Measurements from ENCODE around the gene CSAD. TPM values are rescaled to one million over a fixed set of nuclear protein-coding genes. Genes with fewer than 3 reads are reported as not detected.

The CSAD gene
- total RNA-seq, 1 experiment from 2014 or later = 1.7 TPM

- in situ Hi-C loops (cut with HindIII; ENCODE audit: low pct_unique_long_range_greater_than_20kb, low sequenced_read_pairs) = no loop called here
- DNase-seq (ENCODE audit: low read depth, low spot score) = peak; percentile 77
These were observed 39.4 kb upstream of the CSAD start for GRCh38 chr12:53219956-53220693.

DNA sequence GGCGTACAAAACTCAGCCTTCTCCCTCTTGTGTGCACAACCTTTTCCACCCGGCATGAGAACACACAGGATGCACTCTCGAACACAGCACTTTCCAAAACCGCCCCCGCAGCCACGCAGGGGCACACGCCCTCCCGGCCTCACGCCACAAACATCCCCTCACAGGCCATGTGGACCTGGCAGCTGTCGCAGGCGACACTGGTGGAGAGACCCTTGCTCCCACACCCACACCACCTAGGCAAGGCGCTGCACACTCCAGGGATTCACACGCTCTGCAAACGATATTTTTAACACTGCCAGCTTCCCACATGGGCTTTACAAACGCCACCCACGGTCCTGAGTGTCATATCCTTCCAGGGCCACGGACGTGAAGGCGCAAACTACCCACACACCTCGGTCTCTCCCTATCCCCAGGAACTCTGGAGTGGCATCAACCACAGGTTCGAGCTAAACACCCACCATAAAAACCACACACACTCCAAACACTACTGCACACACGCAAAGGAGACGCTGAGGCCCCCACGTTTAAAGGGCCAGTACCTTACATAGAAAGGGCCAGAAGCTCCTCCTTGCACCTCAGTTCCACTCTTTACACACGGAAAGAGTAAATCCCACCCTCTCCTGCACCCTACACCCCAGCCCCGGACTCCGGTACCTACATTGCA lies 38.7 kb upstream of the CSAD start:
- in situ Hi-C loops (cut with HindIII; ENCODE audit: low pct_unique_long_range_greater_than_20kb, low sequenced_read_pairs) = no loop called here
- peak; percentile 47 for DNase-seq (ENCODE audit: low read depth, low spot score)

- DNase-seq (ENCODE audit: low read depth, low spot score) = no peak
- in situ Hi-C loops (cut with HindIII; ENCODE audit: low pct_unique_long_range_greater_than_20kb, low sequenced_read_pairs) = no loop called here
These were observed 38.0 kb upstream of the CSAD start for GRCh38 chr12:53218551-53219291.

GRCh38 chr12:53217931-53218307 lies 37.2 kb upstream of the CSAD start:
- DNase-seq (ENCODE audit: low read depth, low spot score) = no peak
- in situ Hi-C loops (cut with HindIII; ENCODE audit: low pct_unique_long_range_greater_than_20kb, low sequenced_read_pairs) = no loop called here

- DNase-seq (ENCODE audit: low read depth, low spot score) = peak; percentile 31
- in situ Hi-C loops (cut with HindIII; ENCODE audit: low pct_unique_long_range_greater_than_20kb, low sequenced_read_pairs) = no loop called here
These were observed 36.6 kb upstream of the CSAD start for GRCh38 chr12:53217051-53217930.

- in situ Hi-C loops (cut with HindIII; ENCODE audit: low pct_unique_long_range_greater_than_20kb, low sequenced_read_pairs) = no loop called here
- DNase-seq (ENCODE audit: low read depth, low spot score) = no peak
These were observed 34.8 kb upstream of the CSAD start for GRCh38 chr12:53215497-53215896.

- no peak for DNase-seq (ENCODE audit: low read depth, low spot score)
- in situ Hi-C loops (cut with HindIII; ENCODE audit: low pct_unique_long_range_greater_than_20kb, low sequenced_read_pairs) = no loop called here
These were observed 34.1 kb upstream of the CSAD start for GRCh38 chr12:53214687-53215455.

DNA sequence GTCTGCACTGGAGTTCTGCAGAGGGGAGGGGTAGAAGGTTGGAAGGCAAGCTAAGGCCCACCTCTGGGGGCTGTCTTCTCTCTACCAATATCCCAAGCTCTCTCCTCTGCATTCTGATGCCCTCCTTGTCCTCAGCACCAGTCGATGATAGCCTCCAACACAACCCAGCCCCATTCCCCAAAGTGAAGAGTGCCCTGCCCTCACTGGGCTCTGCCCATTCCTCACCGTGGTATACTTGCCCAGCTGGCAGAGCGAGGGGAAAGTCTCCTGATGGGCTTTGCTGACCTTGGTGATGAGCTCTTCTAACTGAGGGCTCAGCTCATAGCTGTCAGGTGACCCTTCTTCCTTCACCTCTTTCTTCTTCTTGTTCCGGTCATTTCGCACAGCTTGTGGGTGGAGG lies 33.5 kb upstream of the CSAD start:
- no peak for DNase-seq (ENCODE audit: low read depth, low spot score)
- in situ Hi-C loops (cut with HindIII; ENCODE audit: low pct_unique_long_range_greater_than_20kb, low sequenced_read_pairs) = no loop called here

GRCh38 chr12:53213348-53213747 lies 32.6 kb upstream of the CSAD start:
- in situ Hi-C loops (cut with HindIII; ENCODE audit: low pct_unique_long_range_greater_than_20kb, low sequenced_read_pairs) = no loop called here

GRCh38 chr12:53212931-53213330 lies 32.2 kb upstream of the CSAD start:
- DNase-seq (ENCODE audit: low read depth, low spot score) = no peak
- in situ Hi-C loops (cut with HindIII; ENCODE audit: low pct_unique_long_range_greater_than_20kb, low sequenced_read_pairs) = no loop called here

More at GRCh38 chr12:53213348-53213747, 32.6 kb upstream of the CSAD start:
- DNase-seq (ENCODE audit: low read depth, low spot score) = peak; percentile 82

DNA sequence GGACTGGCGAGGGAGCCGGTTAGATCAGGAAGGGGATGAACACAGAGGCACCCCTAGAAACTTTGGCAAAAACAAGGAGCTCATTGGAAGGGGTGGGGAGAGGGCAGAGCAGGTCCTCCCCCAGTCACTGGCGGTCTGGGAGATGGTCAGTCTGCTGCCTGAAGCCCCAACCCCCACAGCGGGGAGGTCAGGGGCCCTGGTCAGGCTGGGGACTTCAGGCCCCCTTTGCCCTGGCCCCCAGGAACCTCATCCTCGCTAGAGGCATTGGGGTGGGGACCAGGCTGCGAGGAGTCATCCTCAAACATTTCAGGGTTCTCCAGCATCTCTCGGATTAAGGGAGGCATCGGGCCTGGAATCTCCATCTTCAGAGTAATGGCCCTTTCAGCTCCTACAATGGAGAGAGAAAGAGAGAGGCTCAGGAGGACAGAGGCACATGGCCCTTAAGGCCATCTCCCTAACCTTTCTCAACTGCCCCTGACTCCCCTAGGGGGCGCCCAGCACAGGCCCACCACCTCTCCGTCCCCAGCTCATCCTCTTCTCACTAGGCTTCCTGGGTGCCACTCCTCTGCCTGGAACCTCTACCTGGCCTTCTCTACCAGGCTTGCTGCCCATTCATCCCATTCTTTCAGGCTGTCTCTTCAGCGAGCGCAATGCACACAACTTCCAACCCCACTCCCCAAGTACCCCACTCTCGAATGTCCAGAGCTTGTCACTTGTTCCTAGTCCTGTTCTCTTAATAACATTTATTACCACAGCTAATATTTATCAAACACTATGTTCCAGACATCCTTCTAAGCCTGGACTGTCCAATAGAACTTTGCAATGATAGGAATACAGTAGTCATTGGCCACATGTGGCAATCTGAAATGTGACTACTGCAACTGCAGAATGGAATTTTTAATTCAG lies 31.0 kb upstream of the CSAD start:
- in situ Hi-C loops (cut with HindIII; ENCODE audit: low pct_unique_long_range_greater_than_20kb, low sequenced_read_pairs) = no loop called here
- peak; percentile 40 for DNase-seq (ENCODE audit: low read depth, low spot score)

- DNase-seq (ENCODE audit: low read depth, low spot score) = no peak
- in situ Hi-C loops (cut with HindIII; ENCODE audit: low pct_unique_long_range_greater_than_20kb, low sequenced_read_pairs) = no loop called here
These were observed 30.1 kb upstream of the CSAD start for GRCh38 chr12:53210843-53211242.

- DNase-seq (ENCODE audit: low read depth, low spot score) = no peak
- in situ Hi-C loops (cut with HindIII; ENCODE audit: low pct_unique_long_range_greater_than_20kb, low sequenced_read_pairs) = no loop called here
These were observed 28.2 kb upstream of the CSAD start for GRCh38 chr12:53208877-53209463.

DNA sequence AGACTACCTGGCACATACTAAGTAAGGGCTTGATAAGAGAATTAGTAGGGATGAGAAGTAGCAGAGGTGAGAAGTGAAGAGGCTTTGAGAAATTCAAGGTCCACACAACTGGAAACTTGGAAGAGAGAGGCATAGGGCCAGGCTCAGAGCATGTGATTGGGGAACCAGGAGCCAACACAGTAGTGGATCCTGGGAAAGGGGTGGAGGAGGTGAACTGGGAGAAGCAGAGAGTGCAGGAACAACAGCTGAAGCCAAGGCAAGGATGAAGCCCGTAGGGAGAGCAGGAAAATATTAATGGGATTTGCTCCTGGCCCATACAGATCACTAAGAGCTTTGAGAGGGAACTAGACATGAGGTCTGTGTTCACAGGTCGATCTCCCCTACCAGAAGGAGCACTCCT lies 27.7 kb upstream of the CSAD start:
- in situ Hi-C loops (cut with HindIII; ENCODE audit: low pct_unique_long_range_greater_than_20kb, low sequenced_read_pairs) = no loop called here

DNA sequence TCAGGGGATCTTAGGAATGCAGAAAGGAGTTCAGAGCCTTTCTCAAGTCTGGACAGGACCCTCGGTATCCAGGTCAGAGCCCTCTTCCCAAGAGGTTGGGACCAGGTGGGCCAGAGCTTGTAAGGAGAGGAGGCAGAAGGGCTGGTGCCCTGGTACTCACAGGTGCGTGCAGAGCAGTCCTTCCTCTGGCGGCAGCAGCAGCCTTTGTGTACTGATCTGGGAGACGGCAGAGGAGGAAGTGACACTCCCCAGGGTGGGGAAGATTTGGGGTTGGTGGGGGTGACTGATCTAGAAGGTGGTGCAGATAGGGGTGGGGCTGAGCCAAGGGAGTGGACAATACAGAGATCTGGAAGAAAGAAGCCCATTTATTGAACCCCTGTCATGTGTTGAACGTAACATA lies 26.3 kb upstream of the CSAD start, which contains the start of gene ITGB7:
Gene ITGB7 (minus strand): TSS at position 210 of the 400 bp plus-strand sequence. CDS start 6,808 bp downstream, outside the sequence.
- in situ Hi-C loops (cut with HindIII; ENCODE audit: low pct_unique_long_range_greater_than_20kb, low sequenced_read_pairs) = no loop called here
- no peak for DNase-seq (ENCODE audit: low read depth, low spot score)

More for the DNA sequence above, 27.7 kb upstream of the CSAD start:
- no peak for DNase-seq (ENCODE audit: low read depth, low spot score)

Measured in SK-MEL-5 (cell line).